ENCODE data around the gene RFK.

The RFK gene

GRCh38 chr9:76358628-76359280 is 35.5 kb downstream of the RFK start:
- no peak for DNase-seq (ENCODE audit: low read depth, low spot score)

DNA sequence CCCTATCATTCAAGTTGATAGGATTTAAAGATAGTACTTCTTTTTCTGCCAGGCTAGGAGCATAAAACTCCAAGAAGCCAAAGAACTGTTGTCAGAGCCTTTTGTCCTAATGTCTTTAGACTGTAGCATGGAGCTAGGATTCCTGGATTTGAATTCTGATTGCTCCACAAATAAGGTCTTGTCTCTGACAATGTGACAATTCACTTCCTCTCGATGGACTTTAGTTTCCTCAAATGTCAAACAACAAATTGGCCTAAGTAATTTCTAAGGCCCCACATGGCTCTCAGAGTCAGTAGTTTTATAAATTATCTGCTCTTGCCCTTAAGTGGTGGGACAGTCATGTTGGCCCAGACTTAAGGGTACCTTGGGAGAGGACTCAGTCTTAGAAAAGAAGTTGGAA is 36.7 kb downstream of the RFK start:
- TF ChIP-seq EZH2 (IDR thresholded peaks at IDR 0.05) (no peak), FOXP2 (optimal IDR thresholded peaks at IDR 0.05; ENCODE audit: control extremely low read depth, extremely low read length, insufficient read depth) (no peak), POLR2AphosphoS5 (IDR thresholded peaks at IDR 0.05; ENCODE audit: borderline replicate concordance, low read depth, low read length) (no peak)
- no peak overlapping the region for H3K27ac ChIP-seq
- DNase-seq (ENCODE audit: low read depth, low spot score), result no peak
- no peak overlapping the region for H3K9ac ChIP-seq (ENCODE audit: insufficient read length)
- no peak overlapping the region for H3K4me3 ChIP-seq
- no peaks in the 10 kb centered on the region for H3K9me3 ChIP-seq (ENCODE audit: low read depth, low read length)
- H3K36me3 ChIP-seq (ENCODE audit: insufficient read depth, low read length), result no peaks in the 10 kb centered on the region

More at GRCh38 chr9:76358628-76359280, 35.5 kb downstream of the RFK start:
- H3K4me3 ChIP-seq, result no peak overlapping the region
- no peaks in the 10 kb centered on the region for H3K36me3 ChIP-seq (ENCODE audit: insufficient read depth, low read length)
- TF ChIP-seq POLR2AphosphoS5 (IDR thresholded peaks at IDR 0.05; ENCODE audit: borderline replicate concordance, low read depth, low read length), result no peak
- no peaks in the 10 kb centered on the region for H3K9me3 ChIP-seq (ENCODE audit: low read depth, low read length)
- no peak overlapping the region for H3K27ac ChIP-seq
- no peak overlapping the region for H3K9ac ChIP-seq (ENCODE audit: insufficient read length)

GRCh38 chr9:76355886-76356285 is 38.3 kb downstream of the RFK start:
- H3K27ac ChIP-seq, result no peak overlapping the region
- no peak for DNase-seq (ENCODE audit: low read depth, low spot score)
- TF ChIP-seq EZH2 (IDR thresholded peaks at IDR 0.05), result no peak
- TF ChIP-seq POLR2AphosphoS5 (IDR thresholded peaks at IDR 0.05; ENCODE audit: borderline replicate concordance, low read depth, low read length), result no peak
- TF ChIP-seq FOXP2 (optimal IDR thresholded peaks at IDR 0.05; ENCODE audit: control extremely low read depth, extremely low read length, insufficient read depth), result no peak
- no peak overlapping the region for H3K9ac ChIP-seq (ENCODE audit: insufficient read length)
- no peaks in the 10 kb centered on the region for H3K9me3 ChIP-seq (ENCODE audit: low read depth, low read length)
- H3K4me3 ChIP-seq, result no peak overlapping the region
- no peaks in the 10 kb centered on the region for H3K36me3 ChIP-seq (ENCODE audit: insufficient read depth, low read length)

DNA sequence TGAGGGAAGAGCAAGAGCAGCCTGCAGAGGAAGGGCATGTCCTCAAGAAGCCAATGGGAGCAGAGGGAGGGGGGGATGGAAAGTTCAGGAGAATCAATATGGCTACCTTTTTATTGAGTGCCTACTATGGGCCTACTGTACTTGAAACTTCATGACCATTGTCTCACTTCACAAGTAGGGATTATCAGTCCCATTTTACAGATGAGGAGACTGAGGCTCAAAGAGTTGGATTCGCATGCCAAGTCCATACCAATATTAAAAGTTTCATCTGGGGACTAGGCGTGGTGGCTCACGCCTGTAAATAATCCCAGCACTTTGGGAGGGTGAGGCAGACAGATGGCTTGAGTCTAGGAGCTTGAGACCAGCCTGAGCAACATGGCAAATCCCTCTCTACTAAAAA is 40.0 kb downstream of the RFK start:
- H3K27ac ChIP-seq, result no peak overlapping the region
- H3K36me3 ChIP-seq (ENCODE audit: insufficient read depth, low read length), result no peaks in the 10 kb centered on the region
- no peaks in the 10 kb centered on the region for H3K9me3 ChIP-seq (ENCODE audit: low read depth, low read length)
- DNase-seq (ENCODE audit: low read depth, low spot score), result no peak
- no peak overlapping the region for H3K9ac ChIP-seq (ENCODE audit: insufficient read length)
- TF ChIP-seq POLR2AphosphoS5 (IDR thresholded peaks at IDR 0.05; ENCODE audit: borderline replicate concordance, low read depth, low read length) (no peak), FOXP2 (optimal IDR thresholded peaks at IDR 0.05; ENCODE audit: control extremely low read depth, extremely low read length, insufficient read depth) (no peak), EZH2 (IDR thresholded peaks at IDR 0.05) (no peak)
- H3K4me3 ChIP-seq, result no peak overlapping the region

GRCh38 chr9:76353280-76353679 is 40.9 kb downstream of the RFK start:
- Histone ChIP-seq H3K27ac (no peak overlapping the region), H3K9me3 (ENCODE audit: low read depth, low read length) (no peaks in the 10 kb centered on the region), H3K4me3 (no peak overlapping the region), H3K9ac (ENCODE audit: insufficient read length) (no peak overlapping the region), H3K36me3 (ENCODE audit: insufficient read depth, low read length) (no peaks in the 10 kb centered on the region)
- TF ChIP-seq POLR2AphosphoS5 (IDR thresholded peaks at IDR 0.05; ENCODE audit: borderline replicate concordance, low read depth, low read length) (no peak), EZH2 (IDR thresholded peaks at IDR 0.05) (no peak), FOXP2 (optimal IDR thresholded peaks at IDR 0.05; ENCODE audit: control extremely low read depth, extremely low read length, insufficient read depth) (no peak)
- DNase-seq (ENCODE audit: low read depth, low spot score), result no peak

- DNase-seq (ENCODE audit: low read depth, low spot score), result no peak
- Histone ChIP-seq H3K36me3 (ENCODE audit: insufficient read depth, low read length) (no peaks in the 10 kb centered on the region), H3K27ac (no peak overlapping the region), H3K9me3 (ENCODE audit: low read depth, low read length) (no peaks in the 10 kb centered on the region), H3K9ac (ENCODE audit: insufficient read length) (no peak overlapping the region), H3K4me3 (no peak overlapping the region)
- TF ChIP-seq EZH2 (IDR thresholded peaks at IDR 0.05) (no peak), FOXP2 (optimal IDR thresholded peaks at IDR 0.05; ENCODE audit: control extremely low read depth, extremely low read length, insufficient read depth) (no peak), POLR2AphosphoS5 (IDR thresholded peaks at IDR 0.05; ENCODE audit: borderline replicate concordance, low read depth, low read length) (no peak)
These were observed 42.1 kb downstream of the RFK start for GRCh38 chr9:76352026-76352620.

GRCh38 chr9:76351006-76351405 is 43.2 kb downstream of the RFK start:
- Histone ChIP-seq H3K9ac (ENCODE audit: insufficient read length) (no peak overlapping the region), H3K9me3 (ENCODE audit: low read depth, low read length) (no peaks in the 10 kb centered on the region), H3K27ac (no peak overlapping the region), H3K36me3 (ENCODE audit: insufficient read depth, low read length) (no peaks in the 10 kb centered on the region), H3K4me3 (no peak overlapping the region)
- DNase-seq (ENCODE audit: low read depth, low spot score), result no peak
- TF ChIP-seq FOXP2 (optimal IDR thresholded peaks at IDR 0.05; ENCODE audit: control extremely low read depth, extremely low read length, insufficient read depth) (no peak), EZH2 (IDR thresholded peaks at IDR 0.05) (no peak), POLR2AphosphoS5 (IDR thresholded peaks at IDR 0.05; ENCODE audit: borderline replicate concordance, low read depth, low read length) (no peak)

DNA sequence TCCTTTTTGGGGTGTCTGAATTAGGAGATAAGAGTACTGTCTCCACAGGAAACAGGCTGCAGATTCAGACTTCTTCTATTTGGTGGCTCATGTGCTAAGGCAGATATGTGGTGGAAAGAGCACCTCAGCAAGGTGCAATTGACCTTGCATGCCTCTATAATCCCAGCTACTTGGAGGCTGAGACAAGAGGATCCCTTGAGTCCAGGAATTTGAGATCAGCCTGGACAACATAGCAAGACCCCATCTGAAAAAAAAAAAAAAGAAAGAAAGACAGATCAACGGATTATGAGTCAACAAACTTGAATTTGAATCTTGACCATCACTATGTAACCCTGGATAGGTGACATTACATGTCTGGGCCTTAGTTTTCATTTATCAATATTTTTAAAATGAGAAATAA is 44.4 kb downstream of the RFK start:
- Histone ChIP-seq H3K4me3 (no peak overlapping the region), H3K9ac (ENCODE audit: insufficient read length) (no peak overlapping the region), H3K36me3 (ENCODE audit: insufficient read depth, low read length) (no peaks in the 10 kb centered on the region), H3K9me3 (ENCODE audit: low read depth, low read length) (no peaks in the 10 kb centered on the region), H3K27ac (no peak overlapping the region)
- no peak for DNase-seq (ENCODE audit: low read depth, low spot score)
- TF ChIP-seq FOXP2 (optimal IDR thresholded peaks at IDR 0.05; ENCODE audit: control extremely low read depth, extremely low read length, insufficient read depth), result no peak
- TF ChIP-seq POLR2AphosphoS5 (IDR thresholded peaks at IDR 0.05; ENCODE audit: borderline replicate concordance, low read depth, low read length), result no peak
- TF ChIP-seq EZH2 (IDR thresholded peaks at IDR 0.05), result no peak

GRCh38 chr9:76342858-76343257 is 51.4 kb downstream of the RFK start:
- no peak for DNase-seq (ENCODE audit: low read depth, low spot score)
- Histone ChIP-seq H3K9ac (ENCODE audit: insufficient read length) (no peak overlapping the region), H3K9me3 (ENCODE audit: low read depth, low read length) (no peaks in the 10 kb centered on the region), H3K36me3 (ENCODE audit: insufficient read depth, low read length) (no peaks in the 10 kb centered on the region), H3K4me3 (no peak overlapping the region), H3K27ac (no peak overlapping the region)
- TF ChIP-seq POLR2AphosphoS5 (IDR thresholded peaks at IDR 0.05; ENCODE audit: borderline replicate concordance, low read depth, low read length) (no peak), FOXP2 (optimal IDR thresholded peaks at IDR 0.05; ENCODE audit: control extremely low read depth, extremely low read length, insufficient read depth) (no peak), EZH2 (IDR thresholded peaks at IDR 0.05) (no peak)

All from SK-N-MC (cell line).